Measurements from ENCODE around the gene DBNL.

DBNL gene

GRCh38 chr7:44100458-44101302 lies 56.2 kb downstream of the DBNL start:
- DNase-seq (ENCODE audit: low read depth), result no peak

- no peak for DNase-seq (ENCODE audit: low read depth)
These were observed 56.9 kb downstream of the DBNL start for GRCh38 chr7:44101303-44101965.

- DNase-seq (ENCODE audit: low read depth), result no peak
These were observed 57.7 kb downstream of the DBNL start for GRCh38 chr7:44101966-44102845.

- DNase-seq (ENCODE audit: low read depth), result no peak
These were observed 58.5 kb downstream of the DBNL start for GRCh38 chr7:44102846-44103565.

- DNase-seq (ENCODE audit: low read depth), result no peak
These were observed 59.0 kb downstream of the DBNL start for GRCh38 chr7:44103566-44103922.

- DNase-seq (ENCODE audit: low read depth), result no peak
These were observed 59.7 kb downstream of the DBNL start, which contains the start of gene AEBP1 for GRCh38 chr7:44103923-44104859. Gene AEBP1, plus strand, starts transcription at chr7:44104345. Its CDS starts 321 bp downstream, at chr7:44104666.

GRCh38 chr7:44104860-44105771 lies 60.6 kb downstream of the DBNL start:
- DNase-seq (ENCODE audit: low read depth), result no peak

GRCh38 chr7:44105832-44106231 lies 61.3 kb downstream of the DBNL start:
- no peak for DNase-seq (ENCODE audit: low read depth)

- no peak for DNase-seq (ENCODE audit: low read depth)
These were observed 62.0 kb downstream of the DBNL start for GRCh38 chr7:44106311-44107065.

GRCh38 chr7:44107116-44107960 lies 62.8 kb downstream of the DBNL start:
- DNase-seq (ENCODE audit: low read depth), result no peak

GRCh38 chr7:44107961-44108767 lies 63.7 kb downstream of the DBNL start:
- no peak for DNase-seq (ENCODE audit: low read depth)

- DNase-seq (ENCODE audit: low read depth), result no peak
These were observed 64.6 kb downstream of the DBNL start for GRCh38 chr7:44108768-44109750.

- DNase-seq (ENCODE audit: low read depth), result no peak
These were observed 65.5 kb downstream of the DBNL start for GRCh38 chr7:44109991-44110390.

- no peak for DNase-seq (ENCODE audit: low read depth)
These were observed 66.5 kb downstream of the DBNL start for GRCh38 chr7:44110719-44111635.
